Eye (tissue), 1 donor: ENCODE results near the gene PRM2.

ENCODE experiments used
- DNase-seq: peaks from one replicate; pipeline ENCODE4 v3.0.0-alpha.2; 2015

PRM2 gene

DNA sequence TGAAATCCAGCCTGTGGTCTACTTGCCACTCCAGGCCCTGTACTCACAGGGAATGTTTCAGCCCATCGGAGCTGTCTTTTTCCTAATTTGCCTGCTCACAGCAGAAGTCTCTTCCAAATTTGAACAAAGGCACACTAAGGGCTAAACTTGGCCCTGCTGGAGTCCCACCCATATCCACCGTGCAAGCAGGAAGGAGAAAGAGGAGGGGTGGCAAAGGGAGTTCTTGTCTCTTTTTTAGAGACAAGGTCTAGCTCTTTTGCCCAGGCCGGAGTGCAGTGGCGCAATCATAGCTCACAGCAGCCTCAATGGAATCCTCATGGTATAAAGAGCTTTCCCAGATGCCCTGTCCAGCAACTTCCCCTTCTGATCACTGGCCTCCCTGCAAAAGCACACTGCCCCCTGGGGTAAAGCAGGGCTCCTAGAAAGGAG, 7.6 kb upstream of the PRM2 start:
- no peak for DNase-seq

DNA sequence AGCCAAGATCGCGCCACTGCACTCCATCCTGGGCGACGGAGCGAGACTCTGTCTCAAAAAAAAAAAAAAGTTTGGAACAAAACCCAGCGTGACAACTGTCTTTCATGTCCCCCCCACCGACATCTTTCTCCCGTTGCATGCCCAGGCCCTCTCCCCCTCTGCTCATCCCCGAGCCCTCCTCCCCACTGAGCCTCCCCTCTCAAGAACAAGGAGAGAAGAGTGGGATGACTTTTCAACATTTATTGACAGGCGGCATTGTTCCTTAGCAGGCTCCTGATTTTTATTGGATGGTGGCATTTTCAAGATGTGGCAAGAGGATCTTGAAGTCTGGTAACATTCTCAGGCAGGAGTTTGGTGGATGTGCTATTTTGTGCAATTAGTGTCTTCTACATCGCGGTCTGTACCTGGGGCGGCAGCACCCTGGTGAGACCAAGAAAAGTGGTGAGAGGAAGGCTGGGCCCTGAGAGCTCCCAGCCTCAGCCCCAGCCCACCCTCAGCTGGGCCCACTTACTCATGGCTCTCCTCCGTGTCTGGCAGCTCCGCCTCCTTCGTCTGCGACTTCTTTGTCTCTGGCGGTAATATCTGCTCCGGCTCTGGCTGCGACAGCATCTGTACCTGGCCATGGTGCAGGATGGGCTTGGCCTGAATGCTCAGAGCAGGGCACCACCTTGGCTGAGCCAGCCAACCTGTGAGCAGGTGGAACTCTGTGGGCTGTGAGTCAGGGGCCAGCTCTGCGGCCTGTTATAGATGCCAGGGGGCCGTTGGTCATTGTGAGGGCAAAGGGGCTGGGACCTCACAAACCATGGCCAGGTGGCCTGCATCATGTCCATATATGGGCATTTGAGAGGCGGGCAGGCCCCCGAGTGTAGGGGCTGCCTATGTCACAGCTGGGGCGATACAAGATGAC, 4.6 kb upstream of the PRM2 start, which contains the start of gene PRM1:
Gene PRM1 (minus strand): TSS at position 715 of the 907 bp plus-strand sequence. CDS start 92 bp downstream, at position 623.
- DNase-seq: no peak

DNA sequence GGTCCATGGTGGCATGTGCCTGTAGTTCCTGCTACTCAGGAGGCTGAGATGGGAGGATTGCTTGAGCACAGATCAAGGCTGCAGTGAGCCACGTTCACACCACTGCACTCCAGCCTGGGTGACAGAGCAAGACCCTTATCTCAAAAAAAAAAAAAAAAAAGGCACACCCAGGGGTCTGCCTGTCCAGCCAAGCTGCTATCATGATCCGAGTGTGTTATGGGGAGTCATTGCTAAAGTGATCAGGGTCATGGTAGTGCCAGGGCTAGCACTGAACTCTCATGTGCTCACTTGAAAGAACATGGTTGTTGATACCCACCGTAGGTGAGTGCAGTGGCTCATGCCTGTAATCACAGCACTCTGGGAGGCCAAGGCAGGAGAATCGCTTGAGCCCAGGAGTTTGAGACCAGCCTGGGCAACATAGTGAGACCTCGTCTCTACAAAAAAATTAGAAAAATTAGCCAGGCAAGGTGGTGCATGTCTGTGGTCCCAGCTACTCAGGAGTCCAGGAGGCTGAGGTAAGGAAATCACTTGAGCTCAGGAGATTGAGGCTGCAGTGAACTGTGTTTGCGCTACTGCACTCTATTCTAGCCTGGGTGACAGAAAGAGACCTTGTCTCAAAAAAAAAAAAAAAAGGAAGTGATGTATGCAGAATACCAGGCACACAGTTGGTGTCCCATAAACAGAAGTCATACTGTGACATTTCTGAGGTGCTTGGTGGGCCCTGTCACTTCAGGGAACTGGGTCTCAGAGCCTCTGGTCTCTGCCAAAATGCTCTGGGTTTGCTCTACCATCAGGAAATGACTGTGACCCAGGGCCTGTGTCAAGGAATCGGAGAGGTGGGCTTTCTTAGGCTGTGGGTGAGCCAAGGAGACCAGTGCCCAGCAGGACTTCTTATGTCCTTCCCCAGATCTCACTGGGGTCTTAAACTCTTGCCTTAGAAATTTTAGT, 2.7 kb upstream of the PRM2 start:
- no peak for DNase-seq

DNA sequence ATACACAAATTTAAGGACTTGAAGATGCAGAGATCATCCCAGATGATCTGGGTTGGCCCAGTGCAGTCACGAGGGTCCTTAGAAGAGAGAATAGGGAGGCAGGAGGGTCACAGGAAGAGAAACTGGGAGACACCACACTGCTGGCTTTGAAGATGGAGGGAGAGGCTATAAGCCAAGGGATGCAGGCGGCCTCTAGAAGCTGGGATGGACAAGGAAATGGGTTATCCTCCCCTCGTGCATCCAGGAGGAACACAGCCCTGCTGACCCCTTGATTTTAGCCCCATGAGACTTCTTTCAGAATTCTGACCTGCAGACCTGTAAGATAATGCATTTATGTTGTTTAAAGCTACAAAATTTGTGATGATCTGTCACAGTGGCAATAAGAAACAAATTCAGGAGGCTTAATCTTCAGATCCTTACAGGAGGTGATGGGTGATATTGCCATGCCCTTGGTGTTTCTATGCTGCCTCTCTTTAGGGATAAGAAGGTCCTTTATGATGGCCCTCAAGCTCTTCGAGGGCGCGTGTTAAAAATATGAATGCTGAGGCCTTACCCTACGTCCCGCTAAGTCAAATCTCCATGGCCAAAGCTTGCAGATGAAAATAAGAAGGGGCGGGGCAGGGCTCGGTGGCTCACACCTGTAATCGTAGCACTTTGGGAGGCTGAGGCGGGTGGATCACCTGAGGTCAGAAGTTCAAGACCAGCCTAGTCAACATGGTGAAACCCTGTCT, 1.5 kb upstream of the PRM2 start:
- DNase-seq: no peak

DNA sequence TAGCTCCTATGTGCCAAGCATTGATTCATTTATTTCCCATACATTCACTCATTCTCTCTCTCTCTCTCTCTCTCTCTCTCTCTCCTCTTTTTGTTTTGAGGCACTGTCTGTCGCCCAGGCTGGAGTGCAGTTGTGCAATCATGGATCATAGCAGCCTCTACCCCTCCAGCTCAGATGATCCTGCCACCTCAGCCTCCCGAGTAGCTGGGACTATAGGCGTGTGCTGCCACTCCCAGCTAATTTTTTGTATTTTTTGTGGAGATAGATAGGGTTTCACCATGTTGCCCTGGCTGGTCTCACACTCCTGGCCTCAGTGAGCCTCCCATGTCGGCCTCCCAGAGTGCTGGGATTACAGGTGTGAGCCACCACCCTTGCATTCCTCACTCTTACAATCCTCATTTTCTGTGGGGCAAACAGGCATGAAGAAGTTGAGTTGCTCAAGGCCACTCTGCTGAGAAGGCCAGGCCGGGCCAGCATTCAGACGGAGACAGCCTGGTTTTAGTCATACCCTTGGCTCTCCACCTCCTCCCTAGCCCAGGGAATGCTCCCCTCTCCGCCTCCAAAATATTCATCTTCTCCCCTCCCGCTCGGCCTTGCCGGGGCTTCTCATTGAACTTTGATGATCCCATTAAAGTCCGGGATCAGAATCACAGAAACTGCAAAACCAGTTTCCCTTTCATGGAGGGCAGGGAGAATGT, 765 bp upstream of the PRM2 start:
- DNase-seq: no peak

DNA sequence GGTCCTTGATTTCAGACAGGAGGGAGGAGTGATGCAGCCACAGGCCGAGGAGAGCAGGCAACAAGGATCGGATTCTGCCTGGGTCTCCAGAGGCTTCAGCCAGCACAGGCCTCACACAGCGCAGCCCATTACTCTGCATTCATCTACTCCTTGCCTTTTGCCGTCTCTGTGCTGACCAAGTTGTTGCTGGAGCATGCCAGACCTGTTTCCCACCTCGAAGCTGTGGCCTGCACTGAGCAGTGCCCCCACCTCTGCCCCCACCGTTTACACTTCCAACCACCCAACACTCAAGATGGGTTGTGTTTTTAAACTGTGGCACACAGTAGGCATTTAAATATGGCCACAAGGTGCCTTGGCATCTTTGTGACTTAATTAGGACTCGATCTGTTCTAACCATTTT, 1.3 kb downstream of the PRM2 start:
- DNase-seq: no peak

DNA sequence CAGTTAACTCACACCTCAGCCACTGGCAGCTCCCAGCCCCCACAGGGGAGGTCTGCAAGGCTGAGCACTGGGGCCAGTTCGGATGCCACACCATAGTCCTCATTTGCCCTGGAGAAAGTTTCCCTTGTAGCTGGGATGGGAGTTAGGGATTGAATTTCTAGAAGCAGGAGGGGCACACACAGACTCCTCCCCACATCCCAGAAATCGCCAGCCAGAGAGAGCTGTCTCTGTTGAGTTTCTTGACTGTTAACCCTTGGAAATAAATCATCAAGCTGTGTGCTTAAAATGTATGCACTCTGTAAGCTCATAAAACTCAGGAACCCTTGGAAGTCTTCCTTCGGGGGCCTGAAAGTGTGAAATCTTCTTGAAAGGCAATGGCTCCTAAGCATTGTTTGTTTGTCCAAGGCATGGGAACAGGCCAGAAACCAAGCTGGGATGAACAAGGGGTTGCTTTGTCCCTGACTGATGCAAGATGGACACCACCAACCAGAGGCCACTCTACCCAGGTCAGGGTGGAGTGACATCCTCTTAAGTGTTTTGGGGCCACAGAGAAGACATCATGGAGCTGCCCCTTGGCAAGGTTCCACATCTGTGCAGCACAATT, 2.5 kb downstream of the PRM2 start:
- no peak for DNase-seq

DNA sequence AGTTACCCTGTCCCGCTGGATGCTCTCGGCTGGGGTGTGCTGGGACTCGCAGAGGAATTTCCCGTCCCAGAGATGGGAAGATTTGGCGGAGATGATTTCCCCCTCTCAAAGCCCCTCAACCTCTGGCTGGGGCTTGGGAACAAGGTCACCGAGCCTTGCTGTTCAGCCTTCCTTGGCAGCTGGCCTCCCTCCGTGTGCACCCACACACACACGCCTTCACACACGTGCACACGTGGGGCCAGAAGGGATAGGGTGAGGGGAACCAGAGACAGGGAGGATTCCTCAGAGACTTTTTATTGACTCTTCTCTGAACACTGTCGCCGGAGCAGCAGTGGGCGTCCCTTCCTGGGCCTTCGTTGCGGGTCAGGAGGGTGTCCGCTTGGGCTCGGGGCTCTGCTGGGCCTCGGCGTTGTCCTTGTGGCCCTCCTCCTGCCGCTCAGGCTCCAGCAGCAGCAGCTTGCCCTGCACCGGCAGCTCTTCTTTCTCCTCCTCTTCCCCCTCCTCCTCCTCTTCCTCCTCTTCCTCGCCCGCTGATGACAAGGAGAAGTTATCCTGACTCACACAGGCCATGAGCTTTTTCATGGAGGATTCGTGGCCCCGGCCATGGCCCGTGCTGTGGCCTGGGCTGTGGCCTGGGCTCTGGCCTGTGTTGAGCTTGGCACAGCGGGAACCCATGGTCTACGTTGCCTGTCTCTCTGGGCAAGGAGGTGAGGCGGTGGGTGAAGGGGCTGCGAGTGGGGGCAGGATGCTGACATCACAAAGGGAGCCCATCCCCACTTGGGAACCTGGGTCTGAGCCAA, 3.2 kb downstream of the PRM2 start, which contains the start of gene PRM3:
Gene PRM3 (minus strand): TSS at position 709 of the 800 bp plus-strand sequence. CDS start 34 bp downstream, at position 675.
- no peak for DNase-seq

DNA sequence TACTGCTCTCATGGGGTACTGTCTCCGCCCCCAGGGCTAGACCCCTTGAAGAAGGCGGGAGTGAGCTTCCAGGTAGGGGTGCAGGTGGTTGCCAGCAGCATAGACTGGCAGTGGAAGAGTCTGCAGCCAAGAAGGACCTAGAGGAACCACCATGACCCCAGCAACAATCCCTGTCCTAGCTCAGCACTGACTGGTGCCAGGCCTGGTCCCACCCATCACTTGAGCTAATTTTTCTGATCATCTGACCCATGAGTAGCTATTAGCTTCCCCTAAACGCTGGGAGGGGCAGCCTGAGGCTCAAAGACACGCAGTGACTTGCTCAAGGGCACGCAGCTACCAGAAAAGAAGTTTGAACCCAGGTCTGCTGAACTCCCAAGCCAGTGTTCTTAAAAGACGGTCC, 3.8 kb downstream of the PRM2 start:
- DNase-seq: no peak

DNA sequence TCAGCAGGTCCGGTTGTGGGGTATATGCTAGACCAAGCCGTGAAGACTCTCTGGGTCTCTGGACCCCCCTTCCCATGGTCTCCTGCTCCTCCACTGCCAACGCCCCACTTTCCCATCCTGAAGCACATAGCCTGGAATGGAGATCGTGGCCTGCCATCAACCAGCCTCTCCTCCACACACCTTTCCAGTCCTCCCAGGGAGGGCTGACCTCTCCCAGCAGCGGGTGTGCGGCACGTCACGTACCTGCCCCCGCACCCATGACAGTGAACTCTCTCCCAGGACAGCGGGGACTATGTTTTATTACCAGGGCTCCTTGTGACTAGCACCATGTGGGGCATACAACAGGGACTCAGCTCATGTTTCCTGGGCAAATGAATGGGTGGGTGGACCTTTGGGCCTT, 4.7 kb downstream of the PRM2 start:
- DNase-seq: no peak

DNA sequence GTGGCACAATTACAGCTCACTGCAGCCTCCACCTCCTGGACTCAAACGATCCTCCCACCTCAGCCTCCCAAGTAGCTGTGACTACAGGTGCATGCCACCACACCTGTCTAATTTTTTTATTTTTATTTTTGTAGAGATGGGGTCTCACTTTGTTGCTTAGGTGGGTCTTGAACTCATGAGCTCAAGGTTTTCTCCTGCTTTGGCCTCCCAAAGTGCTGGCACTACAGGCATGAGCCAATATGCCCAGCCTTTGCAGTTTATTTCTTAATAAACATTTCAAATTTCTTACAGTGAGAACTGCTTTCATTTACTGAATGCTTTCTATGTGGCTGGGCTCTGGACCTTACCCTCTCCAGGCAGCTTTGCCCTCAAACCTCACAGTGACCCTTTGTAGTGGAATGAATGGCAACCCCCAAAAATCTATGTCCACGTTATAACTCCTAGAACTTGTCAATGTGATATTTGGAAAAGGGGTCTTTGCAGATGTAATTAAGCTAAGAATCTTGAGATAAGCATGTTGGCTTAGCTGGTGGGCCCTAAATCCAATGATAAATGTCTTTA, 5.6 kb downstream of the PRM2 start:
- DNase-seq: no peak

DNA sequence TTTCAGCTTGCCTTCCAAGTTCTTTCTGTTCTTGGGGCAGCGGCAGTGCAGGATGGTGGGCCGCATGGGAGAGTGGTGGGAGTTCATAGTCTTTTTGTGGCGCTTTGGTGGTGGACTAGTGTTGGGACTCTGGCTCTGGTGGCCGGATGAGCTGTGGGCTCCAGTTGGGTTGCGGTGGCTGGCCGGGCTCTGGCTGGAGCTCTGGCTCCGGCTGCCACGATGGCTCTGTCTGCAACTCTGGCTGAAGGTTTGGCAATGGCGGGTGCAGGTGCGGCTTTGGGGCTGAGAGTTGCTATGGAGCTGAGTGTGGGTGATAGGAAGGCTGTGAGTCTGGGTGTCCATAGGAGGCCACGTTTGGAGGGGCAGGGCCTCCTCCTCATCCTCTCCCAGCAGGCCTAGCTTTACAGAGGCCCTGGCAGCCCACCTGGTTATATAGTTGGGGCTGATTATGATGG, 7.3 kb downstream of the PRM2 start, which contains the start of gene TNP2:
Gene TNP2 (minus strand): TSS at position 405 of the 455 bp plus-strand sequence. CDS start 63 bp downstream, at position 342.
- no peak for DNase-seq

DNA sequence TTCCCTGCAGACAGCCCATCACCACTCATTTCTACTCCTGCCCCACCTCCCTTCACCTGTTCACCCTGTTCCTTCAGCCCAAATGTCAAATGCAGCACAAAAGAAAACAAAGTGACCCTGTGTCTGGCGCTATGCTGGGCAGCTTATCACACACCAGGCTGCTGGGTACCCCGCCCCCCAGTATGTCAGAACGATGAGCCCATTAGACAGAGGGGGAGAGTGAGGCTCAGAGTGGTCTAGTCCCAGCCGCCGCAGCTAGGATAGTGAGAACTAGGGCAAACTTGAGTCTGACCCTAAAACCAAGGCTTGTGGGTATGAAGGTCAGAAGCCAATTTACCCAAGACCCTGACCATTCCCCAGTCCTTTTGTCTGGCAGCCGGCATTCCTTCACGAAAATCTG, 11.2 kb downstream of the PRM2 start:
- DNase-seq: no peak

DNA sequence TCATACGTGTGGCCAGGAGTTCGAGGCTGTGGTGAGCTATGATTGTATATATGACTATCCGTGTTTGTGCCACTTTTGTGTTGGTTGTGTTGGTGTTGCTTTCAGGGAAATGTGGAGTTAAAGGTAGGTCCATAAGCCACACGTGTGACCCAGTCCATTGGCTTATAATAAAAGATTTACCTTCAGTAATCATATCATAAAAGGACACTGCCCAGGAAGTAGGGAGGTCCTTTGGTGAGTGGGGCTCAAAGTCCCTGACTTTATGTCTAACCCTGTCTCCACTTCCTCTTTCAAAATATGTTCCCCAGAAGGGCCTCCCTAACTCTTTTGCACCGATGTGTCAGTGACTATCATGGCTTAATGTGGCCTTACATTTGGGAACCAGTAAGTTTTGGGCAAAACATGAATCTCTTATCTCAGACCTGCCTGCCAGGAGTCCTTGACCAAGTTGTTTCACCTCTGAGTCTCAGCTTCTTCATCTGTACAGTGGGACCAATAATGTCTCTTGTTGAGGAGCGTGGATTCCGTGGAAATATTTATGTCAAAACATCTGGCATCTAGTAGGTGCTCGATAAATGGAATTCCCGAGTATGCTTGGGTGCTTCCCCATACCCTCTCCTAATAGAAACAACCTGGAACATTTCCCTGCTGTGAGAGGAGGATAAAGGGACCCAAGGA, 12.0 kb downstream of the PRM2 start:
- no peak for DNase-seq

DNA sequence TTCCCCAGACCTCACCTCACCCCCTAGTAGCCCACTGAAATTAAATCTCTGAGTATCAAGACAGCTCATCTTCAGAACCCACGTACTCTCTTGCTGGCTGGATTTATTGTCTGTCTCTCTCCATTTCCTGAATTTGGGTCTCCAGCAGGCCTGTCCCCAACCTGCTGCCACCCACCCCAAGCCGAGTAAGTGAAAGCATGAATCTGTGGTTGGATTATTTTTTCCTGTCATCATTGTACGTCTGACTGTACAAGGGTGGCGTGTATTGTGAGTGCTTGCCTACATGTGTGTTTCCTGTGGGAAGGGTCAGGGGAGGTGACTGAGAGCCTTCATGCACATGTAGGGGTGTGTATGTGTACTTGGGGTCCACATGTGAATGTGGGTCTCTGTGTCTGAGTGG, 12.5 kb downstream of the PRM2 start:
- DNase-seq: no peak

DNA sequence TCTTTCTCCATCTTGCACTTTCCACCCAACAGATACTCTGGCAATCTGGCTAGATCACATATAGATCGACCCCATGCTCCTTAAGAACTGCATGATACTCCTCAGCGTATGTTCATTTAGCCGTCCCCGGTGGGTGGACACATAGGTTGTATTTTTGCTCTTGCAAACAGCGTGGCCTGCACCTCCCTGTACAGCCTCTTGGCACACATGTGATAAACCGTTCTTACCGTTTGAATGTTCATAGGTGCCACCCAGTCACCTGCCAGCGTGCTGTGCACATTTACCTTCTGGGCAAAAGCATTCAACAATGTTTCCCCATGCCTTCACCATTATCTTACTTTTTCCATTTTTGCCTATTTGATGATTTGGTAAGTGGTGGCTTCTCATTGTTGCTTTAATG, 13.4 kb downstream of the PRM2 start:
- DNase-seq: no peak

DNA sequence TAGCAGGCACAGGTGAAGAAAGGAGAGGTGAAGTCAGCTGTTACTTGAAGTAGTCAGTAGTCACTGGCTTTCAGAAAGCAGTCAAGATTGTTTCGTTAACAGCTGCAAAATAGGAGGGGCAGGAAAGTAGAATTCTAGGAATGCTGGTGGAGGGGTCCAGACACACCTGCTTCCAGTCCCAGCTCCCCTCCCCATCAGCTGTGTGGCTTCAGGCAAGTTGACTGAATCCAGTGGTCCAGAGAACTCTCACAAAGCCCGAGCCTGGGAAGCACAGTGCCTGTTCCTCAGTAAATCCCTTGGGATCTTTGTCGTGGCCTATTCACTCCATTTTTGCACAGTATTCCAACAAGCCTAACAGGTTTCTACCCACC, 15.7 kb downstream of the PRM2 start:
- DNase-seq: no peak

DNA sequence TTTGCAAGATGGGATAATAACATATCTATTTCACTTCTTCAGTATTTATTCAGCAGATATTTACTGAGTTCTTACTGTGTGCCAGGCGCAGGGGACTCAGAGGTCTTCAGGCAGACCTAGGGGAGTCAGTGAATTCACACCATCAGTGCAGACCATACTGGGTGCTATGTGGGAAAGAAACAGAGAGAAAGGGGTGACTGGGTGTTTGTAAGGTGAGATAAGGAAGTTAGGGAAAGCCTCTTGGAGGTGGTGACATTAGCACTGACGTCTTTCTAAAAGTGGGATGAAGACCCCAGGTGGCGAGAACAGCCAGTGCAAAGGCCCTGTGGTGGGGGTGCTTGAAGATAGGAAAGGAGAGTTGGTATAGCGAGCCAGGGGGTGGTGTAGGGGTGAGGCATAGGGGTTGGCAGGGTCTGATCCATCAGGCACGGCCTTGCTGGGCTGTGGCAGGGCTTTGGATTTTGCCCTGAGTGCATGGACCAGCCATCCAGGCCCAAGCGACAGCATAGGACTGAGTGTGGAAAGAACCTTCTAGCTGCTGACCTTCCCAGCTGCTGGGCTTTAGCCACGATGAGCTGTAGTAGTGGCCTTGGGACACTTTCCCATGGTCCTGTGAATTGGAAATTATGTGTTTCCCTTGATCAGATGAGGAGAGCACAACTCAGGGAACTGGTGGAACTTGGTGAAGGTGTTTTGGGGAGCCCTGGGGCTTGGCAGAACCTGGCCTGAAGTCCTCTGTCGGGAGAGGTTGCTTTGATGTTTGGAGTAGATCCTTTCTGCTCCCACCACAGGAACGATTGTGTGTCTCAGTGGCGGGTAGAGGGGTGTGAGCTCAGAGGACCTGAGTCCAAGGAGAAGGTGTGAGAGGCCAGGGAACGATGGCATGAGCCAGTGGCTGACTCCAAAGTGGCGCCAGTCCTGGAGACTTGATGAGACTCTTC, 16.4 kb downstream of the PRM2 start:
- DNase-seq: no peak
